OCI-LY3 (cell line): Measurements from ENCODE around the gene MMEL1.
A peak's percentile ranks its signal among the peaks of the same experiment; 100 is the strongest.

Experiments
- H2AFZ ChIP-seq: fragments of 200-600, 300-600 bp; shearing (Covaris generic); 2 replicates; pipeline ENCODE4 v1.6.0; 2014; ENCODE audit warnings: antibody characterized with exemption, low read depth, low read length
- H3K27ac ChIP-seq: fragments of 200-600, 300-600 bp; sonication (generic); 2 replicates; pipeline ENCODE4 v1.5.1; 2014; ENCODE audit warnings: mild to moderate bottlenecking, low read length, moderate library complexity, mixed read lengths
- H3K27me3 ChIP-seq: fragments of 200-600, 300-600 bp; sonication (generic); 2 replicates; pipeline ENCODE4 v1.6.1; 2014; ENCODE audit warnings: low read depth, low read length, mixed read lengths
- H3K36me3 ChIP-seq: fragments of 200-600, 300-600 bp; sonication (generic); replicated peaks from 2 replicates; pipeline ENCODE3; 2014; ENCODE audit warnings: low read depth, low read length, mixed read lengths
- H3K4me1 ChIP-seq: fragments of 300-600, 200-600 bp; sonication (generic); 2 replicates; pipeline ENCODE4 v1.6.1; 2014; ENCODE audit warnings: low read length, mixed read lengths
- H3K4me2 ChIP-seq: fragments of 200-600, 300-600 bp; sonication (generic); 2 replicates; pipeline ENCODE4 v1.6.1; 2014; ENCODE audit warnings: low read length, mixed read lengths
- H3K4me3 ChIP-seq: fragments of 300-600, 200-600 bp; sonication (generic); 2 replicates; pipeline ENCODE4 v1.5.1; 2014; ENCODE audit warnings: antibody characterized with exemption, mild to moderate bottlenecking, low read length, moderate library complexity
- H3K79me2 ChIP-seq: fragments of 300-600, 200-600 bp; shearing (Covaris generic); 2 replicates; pipeline ENCODE4 v1.6.1; 2014; ENCODE audit warnings: mild to moderate bottlenecking, low read length, mixed read lengths
- H3K9ac ChIP-seq: fragments of 300-600, 200-600 bp; shearing (Covaris generic); 2 replicates; pipeline ENCODE4 v1.6.0; 2014; ENCODE audit warnings: mild to moderate bottlenecking, low read length, moderate library complexity
- H3K9me3 ChIP-seq: fragments of 200-600, 300-600 bp; shearing (Covaris generic); 2 replicates; pipeline ENCODE4 v1.6.1; 2014; ENCODE audit warnings: low read length, mixed read lengths; ENCODE audit not compliant: insufficient read depth
- H4K20me1 ChIP-seq: fragments of 200-600, 300-600 bp; sonication (generic); 2 replicates; pipeline ENCODE4 v1.6.1; 2016; ENCODE audit warnings: low read length, mixed read lengths; ENCODE audit not compliant: insufficient read depth
- EZH2phosphoT487 ChIP-seq: fragments of 200-600 bp; shearing (Covaris generic); IDR thresholded peaks from 2 replicates; pipeline ENCODE4 v1.6.1; 2018; ENCODE audit warnings: antibody characterized with exemption, mixed run types, low read depth
- TF ChIP-seq, protein P1 (sequence below): fragments of 200-600, 300-600 bp; sonication (generic); IDR thresholded peaks from 2 replicates; pipeline ENCODE4 v1.5.1; 2014; ENCODE audit warnings: antibody characterized with exemption, low read length, low read depth

Gene MMEL1

DNA sequence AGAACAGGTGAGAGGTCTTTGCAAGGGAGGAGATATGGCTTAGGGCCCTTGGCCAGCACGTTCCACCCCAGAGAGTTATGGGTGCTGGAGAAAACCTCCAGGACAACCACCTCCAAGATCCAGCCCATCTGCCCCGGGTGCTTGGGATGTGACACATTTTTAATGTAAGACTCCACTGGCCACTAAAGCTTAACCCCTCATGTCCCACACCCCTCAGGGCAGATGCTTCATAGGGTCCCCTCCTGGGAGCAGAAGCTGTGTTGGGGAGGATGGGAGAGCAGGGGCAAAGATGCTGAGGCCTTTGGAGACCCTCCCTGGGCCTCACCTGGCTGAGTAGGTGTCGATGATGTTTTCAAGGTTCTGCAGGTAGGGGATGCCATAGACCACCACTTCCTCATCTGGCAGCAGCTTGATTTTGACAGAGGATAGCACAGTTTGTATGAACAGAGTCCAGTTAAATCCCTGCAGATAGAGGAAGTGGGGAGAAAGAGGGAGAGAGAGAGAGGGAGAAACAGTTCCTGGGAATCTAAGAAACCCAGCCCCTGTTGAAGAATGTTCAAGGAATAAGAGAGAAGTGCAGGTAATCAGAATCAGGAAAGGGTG, 34.4 kb downstream of the MMEL1 start:
- Histone ChIP-seq H3K9me3 (no peaks in the 10 kb centered on the region), H2AFZ (no peak overlapping the region), H3K79me2 (no peaks in the 10 kb centered on the region), H4K20me1 (no peaks in the 10 kb centered on the region), H3K27me3 (no peaks in the 10 kb centered on the region), H3K4me2 (no peak overlapping the region), H3K36me3 (no peaks in the 10 kb centered on the region), H3K4me3 (no peak overlapping the region), H3K9ac (no peak overlapping the region), H3K27ac (no peak overlapping the region), H3K4me1 (no peaks in the 10 kb centered on the region)
- TF ChIP-seq, protein P1, sequence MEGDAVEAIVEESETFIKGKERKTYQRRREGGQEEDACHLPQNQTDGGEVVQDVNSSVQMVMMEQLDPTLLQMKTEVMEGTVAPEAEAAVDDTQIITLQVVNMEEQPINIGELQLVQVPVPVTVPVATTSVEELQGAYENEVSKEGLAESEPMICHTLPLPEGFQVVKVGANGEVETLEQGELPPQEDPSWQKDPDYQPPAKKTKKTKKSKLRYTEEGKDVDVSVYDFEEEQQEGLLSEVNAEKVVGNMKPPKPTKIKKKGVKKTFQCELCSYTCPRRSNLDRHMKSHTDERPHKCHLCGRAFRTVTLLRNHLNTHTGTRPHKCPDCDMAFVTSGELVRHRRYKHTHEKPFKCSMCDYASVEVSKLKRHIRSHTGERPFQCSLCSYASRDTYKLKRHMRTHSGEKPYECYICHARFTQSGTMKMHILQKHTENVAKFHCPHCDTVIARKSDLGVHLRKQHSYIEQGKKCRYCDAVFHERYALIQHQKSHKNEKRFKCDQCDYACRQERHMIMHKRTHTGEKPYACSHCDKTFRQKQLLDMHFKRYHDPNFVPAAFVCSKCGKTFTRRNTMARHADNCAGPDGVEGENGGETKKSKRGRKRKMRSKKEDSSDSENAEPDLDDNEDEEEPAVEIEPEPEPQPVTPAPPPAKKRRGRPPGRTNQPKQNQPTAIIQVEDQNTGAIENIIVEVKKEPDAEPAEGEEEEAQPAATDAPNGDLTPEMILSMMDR = 0 out of 2 replicates have a peak, but pooled peaks have one; percentile 14
- no peak for TF ChIP-seq EZH2phosphoT487

DNA sequence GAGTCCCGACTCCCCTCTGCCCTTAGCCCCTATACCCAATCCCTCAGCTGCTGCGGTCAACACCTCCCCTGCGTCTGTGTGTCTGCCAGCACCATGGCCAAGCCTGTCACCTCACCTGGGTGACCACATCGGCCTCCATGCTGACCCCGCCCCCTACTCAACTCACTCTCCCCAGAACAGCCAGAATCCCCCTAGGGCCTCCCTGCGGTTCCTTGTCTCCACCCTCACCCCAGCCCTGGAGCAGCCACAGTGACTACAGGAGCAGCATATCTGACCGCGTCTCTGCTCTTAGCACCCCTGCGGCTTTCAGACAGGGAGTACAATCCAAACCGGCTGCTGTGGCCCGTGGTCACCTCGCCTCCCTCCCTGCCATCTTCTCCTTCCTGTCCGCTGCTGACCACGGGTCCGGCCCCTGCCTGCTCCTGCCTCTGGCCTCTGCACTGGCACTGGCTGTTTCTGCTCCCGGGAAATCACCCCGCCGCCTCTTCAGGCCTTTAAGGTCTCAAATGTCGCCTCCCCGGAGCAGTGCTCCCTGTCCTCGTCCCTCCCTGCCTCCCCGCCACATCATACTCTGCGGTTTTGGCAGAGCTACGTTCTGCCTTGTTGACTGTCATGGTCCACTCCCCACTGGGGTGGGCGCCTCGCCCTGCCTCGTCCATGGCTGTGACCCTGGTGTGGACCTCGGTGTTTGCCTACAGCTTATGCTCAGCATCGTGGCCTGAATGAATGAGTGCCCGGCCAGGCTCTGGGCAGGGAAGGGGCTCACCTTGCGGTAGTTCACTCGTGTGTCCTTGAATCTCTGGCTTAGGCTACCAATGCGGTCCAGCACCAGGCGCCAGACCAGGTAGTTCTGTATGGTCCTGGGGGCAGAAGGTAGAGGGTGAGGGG, 35.1 kb downstream of the MMEL1 start:
- no peaks in the 10 kb centered on the region for H3K4me1 ChIP-seq
- no peaks in the 10 kb centered on the region for H4K20me1 ChIP-seq
- no peak overlapping the region for H2AFZ ChIP-seq
- H3K4me3 ChIP-seq = no peak overlapping the region
- no peaks in the 10 kb centered on the region for H3K79me2 ChIP-seq
- no peaks in the 10 kb centered on the region for H3K9me3 ChIP-seq
- TF ChIP-seq, protein P1 = no peak
- TF ChIP-seq EZH2phosphoT487 = no peak
- no peaks in the 10 kb centered on the region for H3K27me3 ChIP-seq
- H3K4me2 ChIP-seq = no peak overlapping the region
- H3K27ac ChIP-seq = no peak overlapping the region
- no peak overlapping the region for H3K9ac ChIP-seq
- H3K36me3 ChIP-seq = no peaks in the 10 kb centered on the region

DNA sequence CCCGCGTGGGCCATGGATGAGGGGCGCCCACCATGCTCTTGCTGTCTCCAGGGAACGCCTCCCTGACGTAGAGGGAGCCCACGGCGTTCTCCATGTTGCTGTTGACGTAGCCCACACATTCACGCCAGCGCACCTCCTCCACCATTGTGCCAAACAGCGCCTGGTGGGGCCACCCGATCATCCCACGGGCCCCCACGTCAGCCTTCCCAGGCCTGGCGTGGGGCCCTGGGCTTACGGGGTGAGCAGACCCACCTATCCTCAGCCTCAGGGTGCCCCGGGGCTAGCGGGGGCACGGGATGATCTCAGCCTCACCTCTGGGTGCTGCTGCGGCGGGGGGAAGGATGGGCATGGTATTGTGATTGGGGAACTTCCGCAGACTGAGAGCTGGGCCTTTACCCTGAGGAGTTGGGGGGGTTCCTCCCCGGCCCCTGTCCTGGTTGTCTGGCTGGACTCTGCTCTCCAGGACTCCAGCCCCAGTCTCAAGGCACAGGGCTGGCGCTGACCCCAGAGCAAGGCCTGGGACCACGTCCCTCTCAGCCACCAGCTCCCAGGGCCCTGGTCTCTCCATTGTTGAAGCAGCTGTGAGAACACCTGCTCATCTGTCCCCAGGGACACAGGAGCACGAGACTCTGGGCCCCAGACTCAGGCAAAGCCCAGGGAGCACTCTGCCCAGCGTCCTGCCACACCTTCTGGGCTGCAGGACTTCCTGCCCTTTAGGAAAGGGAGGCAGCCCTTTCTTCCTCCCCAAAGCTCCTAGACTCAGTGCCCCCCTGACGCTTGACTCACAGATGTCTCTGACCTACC, 36.1 kb downstream of the MMEL1 start:
- TF ChIP-seq, protein P1 = no peak
- TF ChIP-seq EZH2phosphoT487 = no peak
- H3K79me2 ChIP-seq = no peaks in the 10 kb centered on the region

More for the DNA sequence above, 36.1 kb downstream of the MMEL1 start:
- no peaks in the 10 kb centered on the region for H3K4me1 ChIP-seq
- no peaks in the 10 kb centered on the region for H4K20me1 ChIP-seq
- no peaks in the 10 kb centered on the region for H3K9me3 ChIP-seq
- H3K9ac ChIP-seq = no peak overlapping the region
- no peaks in the 10 kb centered on the region for H3K27me3 ChIP-seq
- no peaks in the 10 kb centered on the region for H3K36me3 ChIP-seq
- H3K4me2 ChIP-seq = no peak overlapping the region
- H3K27ac ChIP-seq = no peak overlapping the region
- H2AFZ ChIP-seq = no peak overlapping the region
- no peak overlapping the region for H3K4me3 ChIP-seq
